WTC11 (cell line): ENCODE results near the gene ASTN1. TPM values are rescaled to one million over a fixed set of nuclear protein-coding genes. Genes with fewer than 3 reads are reported as not detected.

Experiments
- ATAC-seq: fragments of 200-7000 bp; cut with Tn5 transposase; 2 replicates; pipeline ENCODE4 v1.10.0; 2021; ENCODE audit warnings: mild to moderate bottlenecking, moderate library complexity
- CTCF ChIA-PET: fragments of 300-600 bp; sonication (Branson Sonifier 250); formaldehyde crosslinking; loops from one replicate; lab custom pipeline; 2021; ENCODE audit warnings: antibody characterized with exemption; lab: Charles Lee
- POLR2A ChIA-PET: fragments of 350-600 bp; sonication (Branson Sonifier 250); formaldehyde crosslinking; loops from one replicate; lab custom pipeline; 2021; ENCODE audit warnings: antibody characterized with exemption; lab: Charles Lee
- DNase-seq: peaks from one replicate; pipeline ENCODE4 v3.0.0; 2021; ENCODE audit warnings: low spot score
- H3K27ac Mint-ChIP-seq: 2 replicates; pipeline ENCODE4 v1.8.0; 2021; ENCODE audit warnings: mixed read lengths
- H3K27me3 Mint-ChIP-seq: 2 replicates; pipeline ENCODE4 v1.8.0; 2021; ENCODE audit warnings: low read depth, mild to moderate bottlenecking, moderate library complexity, mixed read lengths
- H3K36me3 Mint-ChIP-seq: 2 replicates; pipeline ENCODE4 v1.8.0; 2021; ENCODE audit warnings: mixed read lengths
- H3K4me1 Mint-ChIP-seq: 2 replicates; pipeline ENCODE4 v1.8.0; 2022; ENCODE audit warnings: mixed read lengths
- H3K4me3 Mint-ChIP-seq: 2 replicates; pipeline ENCODE4 v1.8.0; 2021; ENCODE audit warnings: mild to moderate bottlenecking, moderate library complexity, mixed read lengths
- H3K9me3 Mint-ChIP-seq: 2 replicates; pipeline ENCODE4 v1.8.0; 2021; ENCODE audit warnings: mixed read lengths
- AR ChIP-seq: fragments of 250-450 bp; sonication (Bioruptor Pico); IDR thresholded peaks from 2 replicates; pipeline ENCODE4 v1.9.0; 2021; ENCODE audit warnings: mild to moderate bottlenecking
- ATF3 ChIP-seq: sonication (generic); formaldehyde crosslinking; conservative IDR thresholded peaks from 2 replicates; pipeline ENCODE4 v1.8.1; 2022; ENCODE audit warnings: mild to moderate bottlenecking, missing genetic modification reagents
- ATF6 ChIP-seq: sonication (generic); formaldehyde crosslinking; IDR thresholded peaks from 2 replicates; pipeline ENCODE4 v1.8.1; 2023; ENCODE audit warnings: mild to moderate bottlenecking, missing genetic modification reagents
- CREM ChIP-seq: sonication (generic); formaldehyde crosslinking; IDR thresholded peaks from 2 replicates; pipeline ENCODE4 v1.8.1; 2022; ENCODE audit warnings: mild to moderate bottlenecking, missing genetic modification reagents, moderate library complexity
- MLX ChIP-seq: sonication (generic); formaldehyde crosslinking; IDR thresholded peaks from 2 replicates; pipeline ENCODE4 v1.8.1; 2023; ENCODE audit warnings: mild to moderate bottlenecking, missing genetic modification reagents, moderate library complexity
- NFYB ChIP-seq: sonication (generic); formaldehyde crosslinking; conservative IDR thresholded peaks from 2 replicates; pipeline ENCODE4 v1.8.0; 2022; ENCODE audit warnings: low read depth, missing genetic modification reagents
- PRDM15 ChIP-seq: sonication (generic); formaldehyde crosslinking; IDR thresholded peaks from 2 replicates; pipeline ENCODE4 v1.8.0; 2022; ENCODE audit warnings: missing genetic modification reagents
- SMAD3 ChIP-seq: sonication (generic); formaldehyde crosslinking; IDR thresholded peaks from 2 replicates; pipeline ENCODE4 v1.8.0; 2022; ENCODE audit warnings: missing genetic modification reagents, mild to moderate bottlenecking, borderline replicate concordance
- ZMAT4 ChIP-seq: fragments of 250-450 bp; sonication (Bioruptor Pico); IDR thresholded peaks from 2 replicates; pipeline ENCODE4 v1.9.0; 2021; ENCODE audit warnings: mild to moderate bottlenecking
- ZNF138 ChIP-seq: sonication (generic); formaldehyde crosslinking; conservative IDR thresholded peaks from 2 replicates; pipeline ENCODE4 v1.8.1; 2022; ENCODE audit warnings: mild to moderate bottlenecking, moderate library complexity, missing genetic modification reagents
- ZNF232 ChIP-seq: sonication (generic); formaldehyde crosslinking; IDR thresholded peaks from 2 replicates; pipeline ENCODE4 v1.8.0; 2022; ENCODE audit warnings: mild to moderate bottlenecking, missing genetic modification reagents
- ZNF281 ChIP-seq: sonication (generic); formaldehyde crosslinking; IDR thresholded peaks from 2 replicates; pipeline ENCODE4 v1.8.0; 2023; ENCODE audit warnings: mild to moderate bottlenecking, missing genetic modification reagents
- ZNF317 ChIP-seq: sonication (generic); formaldehyde crosslinking; IDR thresholded peaks from 2 replicates; pipeline ENCODE4 v1.8.1; 2023; ENCODE audit warnings: low read depth, mild to moderate bottlenecking, moderate library complexity, missing genetic modification reagents, borderline replicate concordance
- ZNF512 ChIP-seq: sonication (generic); formaldehyde crosslinking; IDR thresholded peaks from 2 replicates; pipeline ENCODE4 v1.8.1; 2022; ENCODE audit warnings: missing genetic modification reagents, borderline replicate concordance
- total RNA-seq: library from RNA; stranded (reverse); gene quantifications from 3 replicates; pipeline ENCODE4 v1.2.3, GENCODE V29; 2021

The ASTN1 gene
- total RNA-seq, 1 experiment from 2014 or later: 3.4 TPM

- no peak for TF ChIP-seq ATF3
- no peak for TF ChIP-seq ZNF317
- TF ChIP-seq AR (CRISPR knock-in tag): no peak
- TF ChIP-seq ZNF512 (CRISPR knock-in tag): no peak
- TF ChIP-seq NFYB (CRISPR knock-in tag): no peak
- no peak for TF ChIP-seq CREM (CRISPR knock-in tag)
- no peak for TF ChIP-seq MLX
- TF ChIP-seq PRDM15 (CRISPR knock-in tag): no peak
- TF ChIP-seq ZNF281 (CRISPR knock-in tag): no peak
- TF ChIP-seq ZNF232 (CRISPR knock-in tag): no peak
- TF ChIP-seq ZNF138 (CRISPR knock-in tag): no peak
- no peak for TF ChIP-seq ZMAT4 (CRISPR knock-in tag)
- TF ChIP-seq ATF6 (CRISPR knock-in tag): no peak
- TF ChIP-seq SMAD3 (CRISPR knock-in tag): no peak
- H3K27ac Mint-ChIP-seq: no peak overlapping the region
- peaks cover 8% of the 10 kb centered on the region for H3K9me3 Mint-ChIP-seq
- no peak for ATAC-seq
- H3K36me3 Mint-ChIP-seq: no peaks in the 10 kb centered on the region
- DNase-seq: no peak
- CTCF ChIA-PET: no interaction called here
- H3K4me1 Mint-ChIP-seq: peaks cover 6% of the 10 kb centered on the region
- no peaks in the 10 kb centered on the region for H3K27me3 Mint-ChIP-seq
- POLR2A ChIA-PET: no interaction called here
- no peak overlapping the region for H3K4me3 Mint-ChIP-seq
These were observed 73.5 kb downstream of the ASTN1 start for GRCh38 chr1:177091040-177091439.
